ENCODE measurements around the gene GAB2.

Gene GAB2

DNA sequence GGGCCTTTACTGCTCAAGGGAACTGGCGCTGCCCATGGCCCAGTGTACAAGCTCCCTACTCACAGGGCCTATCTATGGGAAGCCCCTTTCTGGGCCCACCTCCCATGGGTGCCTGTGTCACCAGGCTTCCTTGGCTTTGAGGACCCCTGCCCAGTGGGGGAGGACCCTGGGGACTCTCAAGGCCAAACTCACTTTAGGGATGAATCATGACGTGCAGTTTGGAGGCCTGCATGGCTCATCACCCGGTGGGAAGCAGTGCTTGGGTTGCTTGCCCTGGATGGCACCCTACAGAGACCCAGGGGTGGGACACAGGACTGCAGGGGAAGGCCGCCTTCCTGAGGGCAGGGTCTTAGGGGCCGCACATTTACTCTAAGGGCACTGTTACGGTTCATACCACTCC is 245.7 kb downstream of the GAB2 start:
- no peak for DNase-seq

DNA sequence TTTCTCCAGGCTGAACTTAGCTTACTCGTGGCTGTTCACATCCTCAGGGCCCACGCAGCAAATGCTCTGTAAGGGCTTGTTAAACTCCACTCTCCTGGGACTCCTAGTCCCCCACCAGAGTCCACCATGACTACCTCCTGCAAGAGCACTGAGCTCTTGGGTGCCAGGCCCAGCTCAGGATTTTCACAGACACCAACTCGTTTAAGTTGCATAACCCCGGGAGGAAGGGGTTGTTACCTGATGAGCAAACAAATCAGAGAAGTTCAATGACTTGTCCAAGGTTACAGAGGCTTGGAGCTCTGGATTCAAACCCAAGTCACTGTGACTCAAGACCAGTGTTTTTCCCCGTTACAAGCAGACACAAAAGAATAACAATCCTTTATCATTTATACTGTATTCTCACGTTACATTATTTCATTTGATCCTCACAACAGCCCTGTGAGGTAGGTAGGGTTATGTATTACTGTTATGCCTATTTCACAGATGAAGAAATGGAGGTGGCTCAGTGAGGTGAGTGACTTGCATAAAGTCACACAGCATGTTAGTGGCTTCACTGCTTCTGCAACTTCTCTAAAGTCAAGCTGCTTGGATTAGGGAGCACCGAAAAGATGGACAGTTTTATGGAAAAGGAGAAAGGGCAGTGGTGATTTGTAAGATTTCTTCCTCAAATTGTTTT is 246.6 kb downstream of the GAB2 start:
- DNase-seq: no peak

DNA sequence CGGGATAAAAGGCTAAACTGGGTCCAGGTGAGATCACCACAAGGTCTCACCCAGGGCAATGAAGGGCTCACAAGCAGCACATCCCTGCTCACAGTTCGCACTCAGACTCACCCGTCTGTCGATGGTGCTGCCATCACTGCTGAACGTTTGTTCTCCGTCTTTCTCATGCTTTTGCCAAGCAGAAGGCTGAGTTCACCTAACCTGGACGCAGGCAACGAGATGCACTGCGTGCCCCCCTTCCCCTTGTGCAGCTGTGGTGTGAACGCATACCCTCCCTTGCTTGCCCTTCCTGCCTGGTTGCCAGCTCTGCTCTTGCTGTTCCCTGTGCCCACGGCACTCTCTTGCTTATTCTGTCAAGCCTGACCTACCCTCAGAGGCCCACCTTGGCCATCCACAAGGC is 247.2 kb downstream of the GAB2 start:
- DNase-seq: no peak

GRCh38 chr11:78168539-78169477 is 248.8 kb downstream of the GAB2 start:
- peak; percentile 76 for DNase-seq

DNA sequence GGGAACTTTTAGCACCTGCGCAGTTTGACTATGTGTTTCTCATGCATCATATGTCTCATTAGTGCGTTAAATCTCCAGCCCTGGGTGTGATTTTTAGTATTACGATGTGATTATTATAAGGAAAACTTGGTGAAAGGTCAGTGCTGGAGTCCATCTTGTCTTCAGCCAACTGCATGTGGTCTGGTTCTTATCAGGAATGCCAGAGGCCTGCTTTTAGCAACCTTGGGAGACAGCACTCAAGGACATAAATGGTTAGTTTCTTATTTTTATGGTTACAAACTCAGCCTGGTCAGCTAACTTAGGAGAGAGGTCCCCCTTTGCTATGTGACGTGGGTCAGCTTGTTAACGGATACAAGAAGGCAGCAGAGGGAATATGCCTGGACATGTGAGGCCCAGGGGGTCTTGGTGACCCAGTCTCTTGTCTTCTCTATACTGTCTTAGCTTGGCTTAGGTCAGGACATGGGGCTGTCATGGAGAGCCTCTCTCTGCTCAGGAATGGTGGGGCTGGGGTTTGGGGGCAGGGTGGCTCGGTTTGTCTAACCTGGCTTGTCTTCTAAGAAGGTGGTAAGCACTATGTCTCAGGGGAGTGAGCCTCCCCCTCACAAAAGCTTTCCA is 250.7 kb downstream of the GAB2 start:
- DNase-seq: no peak

Data from right hindlimb (tissue), 1 donor.